A673 (cell line): ENCODE data around the gene TM2D3.

Experiments
- CTCF ChIP-seq: fragments of 300-800, 200-600 bp; sonication (generic); conservative IDR thresholded peaks from 2 replicates; pipeline ENCODE4 v1.5.1; 2017; ENCODE audit warnings: low read depth, mild to moderate bottlenecking, antibody characterized with exemption, low read length, moderate library complexity, mixed read lengths
- EZH2 ChIP-seq: fragments of 200-600 bp; sonication (generic); IDR thresholded peaks from 2 replicates; pipeline ENCODE4 v1.6.1; 2017; ENCODE audit warnings: borderline replicate concordance, low read depth, mild to moderate bottlenecking, mixed read lengths, antibody characterized with exemption, low read length; ENCODE audit not compliant: poor library complexity, severe bottlenecking

GRCh38 chr15:101611580-101612299 is 40.4 kb downstream of the TM2D3 start:
- TF ChIP-seq CTCF (no peak), EZH2 (no peak)
